Activated B cell treated with CpG ODN at 0.5 μM for 24 hours (primary cell): Measurements from ENCODE around the gene ECD. TPM values are rescaled to one million over a fixed set of nuclear protein-coding genes. Genes with fewer than 3 reads are reported as not detected.

ENCODE experiments used
- ATAC-seq: fragments of 200-7000 bp; cut with Tn5 transposase; one replicate; pipeline ENCODE4 v1.10.0; 2021; ENCODE audit warnings: low read depth, mild to moderate bottlenecking, moderate library complexity
- CTCF ChIA-PET: fragments of 350-600 bp; sonication (Branson Sonifier 250); formaldehyde crosslinking; loops from one replicate; lab custom pipeline; 2021; ENCODE audit warnings: antibody characterized with exemption; lab: Charles Lee
- POLR2A ChIA-PET: fragments of 350-600 bp; sonication (Branson Sonifier 250); formaldehyde crosslinking; loops from one replicate; lab custom pipeline; 2021; ENCODE audit warnings: antibody characterized with exemption; lab: Charles Lee
- DNase-seq: peaks from one replicate; pipeline ENCODE4 v3.0.0; 2022
- H3K27ac Mint-ChIP-seq: one replicate; pipeline ENCODE4 v1.8.0; 2020; ENCODE audit warnings: mixed read lengths
- H3K27me3 Mint-ChIP-seq: one replicate; pipeline ENCODE4 v1.8.0; 2021; ENCODE audit warnings: mixed read lengths
- H3K36me3 Mint-ChIP-seq: one replicate; pipeline ENCODE4 v1.8.0; 2021; ENCODE audit warnings: low read depth, mixed read lengths
- H3K4me1 Mint-ChIP-seq: one replicate; pipeline ENCODE4 v1.8.0; 2021; ENCODE audit warnings: mixed read lengths
- H3K4me3 Mint-ChIP-seq: one replicate; pipeline ENCODE4 v1.8.0; 2020; ENCODE audit warnings: mild to moderate bottlenecking, mixed read lengths
- H3K9me3 Mint-ChIP-seq: one replicate; pipeline ENCODE4 v1.8.0; 2020; ENCODE audit warnings: mixed read lengths
- CTCF ChIP-seq: fragments of 200-600 bp; IDR thresholded peaks from one replicate; pipeline ENCODE4 v1.8.0; 2022; ENCODE audit warnings: antibody characterized with exemption, mild to moderate bottlenecking
- intact Hi-C: fragments of 100-400 bp; cut with micrococcal nuclease; formaldehyde crosslinking; loops from one replicate; pipeline ENCODE4 v1.15.1; 2024
- total RNA-seq: library from RNA; stranded (reverse); gene quantifications from 2 replicates; pipeline ENCODE4 v1.2.3, GENCODE V29; 2022

Gene ECD
- total RNA-seq, 1 donor from 2014 or later = 35.0 TPM

- H3K27me3 Mint-ChIP-seq = no peaks in the 10 kb centered on the region
- H3K4me3 Mint-ChIP-seq = no peak overlapping the region
- ATAC-seq = no peak
- ChIA-PET POLR2A (no interaction called here), CTCF (no interaction called here)
- no peak overlapping the region for H3K27ac Mint-ChIP-seq
- H3K9me3 Mint-ChIP-seq = no peaks in the 10 kb centered on the region
- no peaks in the 10 kb centered on the region for H3K4me1 Mint-ChIP-seq
- TF ChIP-seq CTCF = no peak
- no peak for DNase-seq
- intact Hi-C loops = no loop called here
- H3K36me3 Mint-ChIP-seq = peaks cover 14% of the 10 kb centered on the region
Observed at GRCh38 chr10:73190188-73190587, 22.4 kb upstream of the ECD start.

GRCh38 chr10:73186266-73186665 lies 18.5 kb upstream of the ECD start:
- POLR2A ChIA-PET = no interaction called here
- H3K27ac Mint-ChIP-seq = no peak overlapping the region
- no peaks in the 10 kb centered on the region for H3K4me1 Mint-ChIP-seq
- CTCF ChIA-PET = no interaction called here
- no peak for TF ChIP-seq CTCF
- intact Hi-C loops = no loop called here
- no peak overlapping the region for H3K4me3 Mint-ChIP-seq
- DNase-seq = no peak
- H3K36me3 Mint-ChIP-seq = peaks cover 26% of the 10 kb centered on the region
- H3K9me3 Mint-ChIP-seq = peaks cover 2% of the 10 kb centered on the region
- no peaks in the 10 kb centered on the region for H3K27me3 Mint-ChIP-seq
- ATAC-seq = no peak

- Mint-ChIP-seq H3K27me3 (no peaks in the 10 kb centered on the region), H3K27ac (no peak overlapping the region), H3K4me3 (no peak overlapping the region), H3K9me3 (peaks cover 2% of the 10 kb centered on the region), H3K36me3 (peaks cover 41% of the 10 kb centered on the region), H3K4me1 (no peaks in the 10 kb centered on the region)
- intact Hi-C loops = no loop called here
- ChIA-PET POLR2A (interaction anchor here (0.9 kb wide), 1 partner anchor 9 kb away, joined by 4 read pairs; no protein-coding TSS in a partner anchor), CTCF (no interaction called here)
- no peak for ATAC-seq
- DNase-seq = no peak
- no peak for TF ChIP-seq CTCF
Observed at GRCh38 chr10:73183667-73184281, 16.0 kb upstream of the ECD start.

- no peak for DNase-seq
- Mint-ChIP-seq H3K4me1 (no peaks in the 10 kb centered on the region), H3K36me3 (peaks cover 49% of the 10 kb centered on the region), H3K9me3 (peaks cover 2% of the 10 kb centered on the region), H3K27ac (no peak overlapping the region), H3K27me3 (no peaks in the 10 kb centered on the region), H3K4me3 (no peak overlapping the region)
- ATAC-seq = no peak
- ChIA-PET POLR2A (no interaction called here), CTCF (no interaction called here)
- intact Hi-C loops = no loop called here
- TF ChIP-seq CTCF = no peak
Observed at GRCh38 chr10:73182568-73182967, 14.8 kb upstream of the ECD start.

- no peak overlapping the region for H3K4me3 Mint-ChIP-seq
- H3K9me3 Mint-ChIP-seq = no peaks in the 10 kb centered on the region
- intact Hi-C loops = no loop called here
- no peaks in the 10 kb centered on the region for H3K4me1 Mint-ChIP-seq
- DNase-seq (no peak), ATAC-seq (no peak)
- no peak overlapping the region for H3K27ac Mint-ChIP-seq
- H3K36me3 Mint-ChIP-seq = peaks cover 29% of the 10 kb centered on the region
- no peak for TF ChIP-seq CTCF
- H3K27me3 Mint-ChIP-seq = no peaks in the 10 kb centered on the region
- POLR2A ChIA-PET = no interaction called here
- CTCF ChIA-PET = no interaction called here
Observed at GRCh38 chr10:73174148-73174925, 6.5 kb upstream of the ECD start.
